Suprapubic skin (tissue), 4 donors: ENCODE data around the gene XPO1.

Experiments
- CTCF ChIP-seq, 2 donors: fragments of 200-600 bp in 1 of 2; fragments of 450-650 bp in 1 of 2; sonication (generic) in 1 of 2; IDR thresholded peaks; one replicate each; pipeline ENCODE4 v1.5.1; 2016 to 2019; ENCODE audit warnings: antibody characterized with exemption in 2 of 2, mild to moderate bottlenecking in 1 of 2, moderate library complexity in 1 of 2
- POLR2A ChIP-seq, 2 donors: fragments of 450-650 bp; IDR thresholded peaks; one replicate each; pipeline ENCODE4 v1.6.1; 2017; ENCODE audit warnings: antibody characterized with exemption in 2 of 2, mild to moderate bottlenecking in 2 of 2, moderate library complexity in 2 of 2
- POLR2AphosphoS5 ChIP-seq, 3 donors: sonication (generic); formaldehyde crosslinking; IDR thresholded peaks; one replicate each; pipeline ENCODE4 v1.6.1; 2017; ENCODE audit warnings: antibody characterized with exemption in 3 of 3

- TF ChIP-seq CTCF (IDR thresholded peaks at IDR 0.05) (no peak), POLR2AphosphoS5 (IDR thresholded peaks at IDR 0.05) (no peak), POLR2A (IDR thresholded peaks at IDR 0.05) (no peak)
These were observed 44.6 kb downstream of the XPO1 start for GRCh38 chr2:61493523-61493942.
